Stimulated activated naive CD8-positive, alpha-beta T cell treated with anti-CD3 and anti-CD28 coated beads, Interleukin-15, Interleukin-2, amounts not matched to agents 100 ng/mL and 50 ng/mL, for 24 hours (primary cell): ENCODE measurements around the gene MGAT5.

Experiments
- H3K27ac Mint-ChIP-seq: one replicate; pipeline ENCODE4 v1.8.0; 2021; ENCODE audit warnings: mild to moderate bottlenecking, mixed read lengths
- H3K27me3 Mint-ChIP-seq: one replicate; pipeline ENCODE4 v1.8.0; 2021; ENCODE audit warnings: mixed read lengths
- H3K36me3 Mint-ChIP-seq: one replicate; pipeline ENCODE4 v1.8.0; 2021; ENCODE audit warnings: low read depth, mixed read lengths
- H3K4me1 Mint-ChIP-seq: one replicate; pipeline ENCODE4 v1.8.0; 2021; ENCODE audit warnings: low read depth, mixed read lengths
- H3K4me3 Mint-ChIP-seq: one replicate; pipeline ENCODE4 v1.8.0; 2021; ENCODE audit warnings: mild to moderate bottlenecking, mixed read lengths
- H3K9me3 Mint-ChIP-seq: one replicate; pipeline ENCODE4 v1.8.0; 2021; ENCODE audit warnings: mixed read lengths

MGAT5 gene

GRCh38 chr2:134372141-134372540 lies 118.3 kb downstream of the MGAT5 start:
- Mint-ChIP-seq H3K4me3 (no peak overlapping the region), H3K9me3 (no peaks in the 10 kb centered on the region), H3K27me3 (no peaks in the 10 kb centered on the region), H3K36me3 (peaks cover 49% of the 10 kb centered on the region), H3K4me1 (peaks cover 15% of the 10 kb centered on the region), H3K27ac (no peak overlapping the region)

GRCh38 chr2:134372611-134373131 lies 118.8 kb downstream of the MGAT5 start:
- no peaks in the 10 kb centered on the region for H3K27me3 Mint-ChIP-seq
- H3K9me3 Mint-ChIP-seq: no peaks in the 10 kb centered on the region
- H3K4me1 Mint-ChIP-seq: peaks cover 10% of the 10 kb centered on the region
- no peak overlapping the region for H3K4me3 Mint-ChIP-seq
- no peak overlapping the region for H3K27ac Mint-ChIP-seq
- peaks cover 51% of the 10 kb centered on the region for H3K36me3 Mint-ChIP-seq

- Mint-ChIP-seq H3K4me1 (no peaks in the 10 kb centered on the region), H3K4me3 (no peak overlapping the region), H3K36me3 (peaks cover 45% of the 10 kb centered on the region), H3K9me3 (no peaks in the 10 kb centered on the region), H3K27me3 (no peaks in the 10 kb centered on the region), H3K27ac (no peak overlapping the region)
Measured at GRCh38 chr2:134375935-134376334, 122.1 kb downstream of the MGAT5 start.

GRCh38 chr2:134377730-134378129 lies 123.9 kb downstream of the MGAT5 start:
- no peak overlapping the region for H3K4me3 Mint-ChIP-seq
- no peaks in the 10 kb centered on the region for H3K27me3 Mint-ChIP-seq
- H3K9me3 Mint-ChIP-seq: no peaks in the 10 kb centered on the region
- H3K27ac Mint-ChIP-seq: no peak overlapping the region
- H3K36me3 Mint-ChIP-seq: peaks cover 47% of the 10 kb centered on the region
- H3K4me1 Mint-ChIP-seq: no peaks in the 10 kb centered on the region

- no peak overlapping the region for H3K4me3 Mint-ChIP-seq
- peaks cover 38% of the 10 kb centered on the region for H3K36me3 Mint-ChIP-seq
- H3K9me3 Mint-ChIP-seq: no peaks in the 10 kb centered on the region
- no peaks in the 10 kb centered on the region for H3K27me3 Mint-ChIP-seq
- no peak overlapping the region for H3K27ac Mint-ChIP-seq
- H3K4me1 Mint-ChIP-seq: no peaks in the 10 kb centered on the region
Measured at GRCh38 chr2:134379293-134379692, 125.4 kb downstream of the MGAT5 start.

- peaks cover 38% of the 10 kb centered on the region for H3K36me3 Mint-ChIP-seq
- H3K27ac Mint-ChIP-seq: no peak overlapping the region
- H3K27me3 Mint-ChIP-seq: no peaks in the 10 kb centered on the region
- H3K4me1 Mint-ChIP-seq: no peaks in the 10 kb centered on the region
- no peak overlapping the region for H3K4me3 Mint-ChIP-seq
- no peaks in the 10 kb centered on the region for H3K9me3 Mint-ChIP-seq
Measured at GRCh38 chr2:134379722-134380121, 125.8 kb downstream of the MGAT5 start.

GRCh38 chr2:134381141-134381540 lies 127.3 kb downstream of the MGAT5 start:
- Mint-ChIP-seq H3K4me1 (no peaks in the 10 kb centered on the region), H3K9me3 (no peaks in the 10 kb centered on the region), H3K36me3 (peaks cover 43% of the 10 kb centered on the region), H3K4me3 (no peak overlapping the region), H3K27me3 (no peaks in the 10 kb centered on the region), H3K27ac (no peak overlapping the region)

GRCh38 chr2:134384131-134384530 lies 130.3 kb downstream of the MGAT5 start:
- Mint-ChIP-seq H3K27me3 (no peaks in the 10 kb centered on the region), H3K4me1 (no peaks in the 10 kb centered on the region), H3K27ac (no peak overlapping the region), H3K4me3 (no peak overlapping the region), H3K9me3 (no peaks in the 10 kb centered on the region), H3K36me3 (peaks cover 35% of the 10 kb centered on the region)

GRCh38 chr2:134385195-134385594 lies 131.3 kb downstream of the MGAT5 start:
- peaks cover 41% of the 10 kb centered on the region for H3K36me3 Mint-ChIP-seq
- no peaks in the 10 kb centered on the region for H3K27me3 Mint-ChIP-seq
- no peaks in the 10 kb centered on the region for H3K9me3 Mint-ChIP-seq
- H3K4me3 Mint-ChIP-seq: no peak overlapping the region
- no peak overlapping the region for H3K27ac Mint-ChIP-seq
- no peaks in the 10 kb centered on the region for H3K4me1 Mint-ChIP-seq

- H3K9me3 Mint-ChIP-seq: no peaks in the 10 kb centered on the region
- no peak overlapping the region for H3K27ac Mint-ChIP-seq
- H3K36me3 Mint-ChIP-seq: peaks cover 41% of the 10 kb centered on the region
- peaks cover 7% of the 10 kb centered on the region for H3K4me1 Mint-ChIP-seq
- H3K27me3 Mint-ChIP-seq: no peaks in the 10 kb centered on the region
- H3K4me3 Mint-ChIP-seq: no peak overlapping the region
Measured at GRCh38 chr2:134386310-134386709, 132.4 kb downstream of the MGAT5 start.

- H3K9me3 Mint-ChIP-seq: no peaks in the 10 kb centered on the region
- H3K4me3 Mint-ChIP-seq: no peak overlapping the region
- H3K27ac Mint-ChIP-seq: no peak overlapping the region
- no peaks in the 10 kb centered on the region for H3K27me3 Mint-ChIP-seq
- peaks cover 19% of the 10 kb centered on the region for H3K4me1 Mint-ChIP-seq
- H3K36me3 Mint-ChIP-seq: peaks cover 40% of the 10 kb centered on the region
Measured at GRCh38 chr2:134389381-134389780, 135.5 kb downstream of the MGAT5 start.

- H3K27me3 Mint-ChIP-seq: no peaks in the 10 kb centered on the region
- no peaks in the 10 kb centered on the region for H3K9me3 Mint-ChIP-seq
- H3K27ac Mint-ChIP-seq: no peak overlapping the region
- no peak overlapping the region for H3K4me3 Mint-ChIP-seq
- H3K36me3 Mint-ChIP-seq: peaks cover 28% of the 10 kb centered on the region
- H3K4me1 Mint-ChIP-seq: peaks cover 19% of the 10 kb centered on the region
Measured at GRCh38 chr2:134391751-134392160, 137.9 kb downstream of the MGAT5 start.

GRCh38 chr2:134392442-134393074 lies 138.7 kb downstream of the MGAT5 start:
- H3K27ac Mint-ChIP-seq: no peak overlapping the region
- no peaks in the 10 kb centered on the region for H3K9me3 Mint-ChIP-seq
- H3K27me3 Mint-ChIP-seq: no peaks in the 10 kb centered on the region
- H3K36me3 Mint-ChIP-seq: peaks cover 25% of the 10 kb centered on the region
- H3K4me1 Mint-ChIP-seq: peaks cover 19% of the 10 kb centered on the region
- H3K4me3 Mint-ChIP-seq: no peak overlapping the region

- peaks cover 19% of the 10 kb centered on the region for H3K4me1 Mint-ChIP-seq
- no peaks in the 10 kb centered on the region for H3K9me3 Mint-ChIP-seq
- peaks cover 20% of the 10 kb centered on the region for H3K36me3 Mint-ChIP-seq
- H3K4me3 Mint-ChIP-seq: no peak overlapping the region
- no peak overlapping the region for H3K27ac Mint-ChIP-seq
- no peaks in the 10 kb centered on the region for H3K27me3 Mint-ChIP-seq
Measured at GRCh38 chr2:134393075-134393461, 139.2 kb downstream of the MGAT5 start.

- H3K4me1 Mint-ChIP-seq: peaks cover 17% of the 10 kb centered on the region
- H3K27me3 Mint-ChIP-seq: no peaks in the 10 kb centered on the region
- peaks cover 12% of the 10 kb centered on the region for H3K36me3 Mint-ChIP-seq
- no peak overlapping the region for H3K4me3 Mint-ChIP-seq
- no peak overlapping the region for H3K27ac Mint-ChIP-seq
- no peaks in the 10 kb centered on the region for H3K9me3 Mint-ChIP-seq
Measured at GRCh38 chr2:134395779-134396178, 141.9 kb downstream of the MGAT5 start.

- H3K9me3 Mint-ChIP-seq: no peaks in the 10 kb centered on the region
- no peaks in the 10 kb centered on the region for H3K27me3 Mint-ChIP-seq
- H3K4me3 Mint-ChIP-seq: no peak overlapping the region
- H3K4me1 Mint-ChIP-seq: peaks cover 10% of the 10 kb centered on the region
- no peak overlapping the region for H3K27ac Mint-ChIP-seq
- peaks cover 4% of the 10 kb centered on the region for H3K36me3 Mint-ChIP-seq
Measured at GRCh38 chr2:134396493-134396892, 142.6 kb downstream of the MGAT5 start.
